B cell (primary cell): Measurements from ENCODE around the gene NLRP4.

Source experiments
- EZH2 ChIP-seq: IDR thresholded peaks from 2 replicates; pipeline ENCODE4 v1.6.1; 2012; ENCODE audit warnings: borderline replicate concordance, low read depth, mild to moderate bottlenecking, moderate library complexity, low read length; ENCODE audit not compliant: insufficient read depth, poor library complexity, severe bottlenecking
- TF ChIP-seq, protein P1 (sequence below): fragments of 200-600 bp; IDR thresholded peaks from one replicate; pipeline ENCODE4 v1.8.0; 2022; ENCODE audit warnings: antibody characterized with exemption, mild to moderate bottlenecking

DNA sequence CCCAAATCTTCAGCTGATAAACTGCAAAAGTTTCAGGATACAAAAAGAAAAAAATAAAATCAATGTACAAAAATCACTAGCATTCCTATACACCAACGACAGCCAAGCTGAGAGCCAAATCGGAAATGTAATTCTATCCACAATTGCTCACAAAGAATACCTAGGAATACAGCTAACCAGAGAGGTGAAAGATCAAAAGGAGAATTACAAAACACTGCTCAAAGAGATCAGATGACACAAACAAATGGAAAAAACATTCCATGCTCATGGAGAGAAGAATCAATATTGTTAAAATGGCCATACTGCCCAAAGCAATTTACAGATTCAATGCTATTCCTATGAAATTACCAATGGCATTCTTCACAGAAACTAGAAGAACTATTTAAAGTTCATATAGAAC lies 34.1 kb upstream of the NLRP4 start:
- no peak for TF ChIP-seq EZH2
- TF ChIP-seq, protein P1, sequence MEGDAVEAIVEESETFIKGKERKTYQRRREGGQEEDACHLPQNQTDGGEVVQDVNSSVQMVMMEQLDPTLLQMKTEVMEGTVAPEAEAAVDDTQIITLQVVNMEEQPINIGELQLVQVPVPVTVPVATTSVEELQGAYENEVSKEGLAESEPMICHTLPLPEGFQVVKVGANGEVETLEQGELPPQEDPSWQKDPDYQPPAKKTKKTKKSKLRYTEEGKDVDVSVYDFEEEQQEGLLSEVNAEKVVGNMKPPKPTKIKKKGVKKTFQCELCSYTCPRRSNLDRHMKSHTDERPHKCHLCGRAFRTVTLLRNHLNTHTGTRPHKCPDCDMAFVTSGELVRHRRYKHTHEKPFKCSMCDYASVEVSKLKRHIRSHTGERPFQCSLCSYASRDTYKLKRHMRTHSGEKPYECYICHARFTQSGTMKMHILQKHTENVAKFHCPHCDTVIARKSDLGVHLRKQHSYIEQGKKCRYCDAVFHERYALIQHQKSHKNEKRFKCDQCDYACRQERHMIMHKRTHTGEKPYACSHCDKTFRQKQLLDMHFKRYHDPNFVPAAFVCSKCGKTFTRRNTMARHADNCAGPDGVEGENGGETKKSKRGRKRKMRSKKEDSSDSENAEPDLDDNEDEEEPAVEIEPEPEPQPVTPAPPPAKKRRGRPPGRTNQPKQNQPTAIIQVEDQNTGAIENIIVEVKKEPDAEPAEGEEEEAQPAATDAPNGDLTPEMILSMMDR, result no peak
